Astrocyte (in vitro differentiated cells and primary cell): ENCODE data around the gene SKIL. TPM values are rescaled to one million over a fixed set of nuclear protein-coding genes. Genes with fewer than 3 reads are reported as not detected.
A peak's percentile ranks its signal among the peaks of the same experiment; 100 is the strongest.

Experiments
- DNase-seq: peaks from one replicate; pipeline ENCODE4 v3.0.0-alpha.2; 2010; ENCODE audit warnings: low read depth
- FAIRE-seq: peaks from 2 replicates; lab custom pipeline; 2011; peaks lifted over from hg19 to GRCh38; lab: Jason Lieb, UNC
- H2AFZ ChIP-seq: 2 replicates; pipeline ENCODE4 v1.6.0; 2012; ENCODE audit warnings: low read depth, low read length, inconsistent platforms
- H3K27ac ChIP-seq: 2 replicates; pipeline ENCODE4 v1.5.1; 2011; ENCODE audit warnings: low read depth, low read length, inconsistent platforms
- H3K27me3 ChIP-seq: 2 replicates; pipeline ENCODE4 v1.6.0; 2011; ENCODE audit warnings: low read length, inconsistent platforms; ENCODE audit not compliant: insufficient read depth
- H3K36me3 ChIP-seq: 2 replicates; pipeline ENCODE4 v1.5.1; 2011; ENCODE audit warnings: low read length, inconsistent platforms; ENCODE audit not compliant: insufficient read depth
- H3K4me1 ChIP-seq: 2 replicates; pipeline ENCODE4 v1.5.1; 2011; ENCODE audit warnings: low read length, inconsistent platforms; ENCODE audit not compliant: insufficient read depth
- H3K4me2 ChIP-seq: 2 replicates; pipeline ENCODE4 v1.6.0; 2012; ENCODE audit warnings: low read length, inconsistent platforms
- H3K4me3 ChIP-seq: 2 replicates; pipeline ENCODE4 v1.5.1; 2011; ENCODE audit warnings: low read depth, mild to moderate bottlenecking, low read length, inconsistent platforms; ENCODE audit not compliant: insufficient read depth
- H3K79me2 ChIP-seq: 2 replicates; pipeline ENCODE4 v1.6.0; 2012; ENCODE audit warnings: mild to moderate bottlenecking, low read length, inconsistent platforms; ENCODE audit not compliant: insufficient read depth
- H3K9ac ChIP-seq: 2 replicates; pipeline ENCODE4 v1.6.0; 2012; ENCODE audit warnings: mild to moderate bottlenecking, low read length, inconsistent platforms
- H3K9me3 ChIP-seq: 2 replicates; pipeline ENCODE4 v1.5.1; 2012; ENCODE audit warnings: low read depth, mild to moderate bottlenecking, low read length, inconsistent platforms; ENCODE audit not compliant: insufficient read depth
- H4K20me1 ChIP-seq: 2 replicates; pipeline ENCODE4 v1.6.0; 2012; ENCODE audit warnings: low read length, inconsistent platforms; ENCODE audit not compliant: insufficient read depth
- H3K27ac Mint-ChIP-seq: one replicate; pipeline ENCODE4 v1.8.0; 2021; ENCODE audit warnings: mild to moderate bottlenecking, mixed read lengths; ENCODE audit not compliant: unreplicated experiment
- H3K27me3 Mint-ChIP-seq: one replicate; pipeline ENCODE4 v1.8.0; 2021; ENCODE audit warnings: low read depth, mixed read lengths; ENCODE audit not compliant: unreplicated experiment
- H3K36me3 Mint-ChIP-seq: one replicate; pipeline ENCODE4 v1.8.0; 2021; ENCODE audit warnings: low read depth, mixed read lengths; ENCODE audit not compliant: unreplicated experiment
- H3K4me1 Mint-ChIP-seq: one replicate; pipeline ENCODE4 v1.8.0; 2021; ENCODE audit warnings: low read depth, mixed read lengths; ENCODE audit not compliant: unreplicated experiment
- H3K4me3 Mint-ChIP-seq: one replicate; pipeline ENCODE4 v1.8.0; 2021; ENCODE audit warnings: mild to moderate bottlenecking, moderate library complexity, mixed read lengths; ENCODE audit not compliant: unreplicated experiment
- H3K9me3 Mint-ChIP-seq: one replicate; pipeline ENCODE4 v1.8.0; 2021; ENCODE audit warnings: mild to moderate bottlenecking, mixed read lengths; ENCODE audit not compliant: unreplicated experiment
- EZH2 ChIP-seq: IDR thresholded peaks from 2 replicates; pipeline ENCODE4 v1.6.1; 2012; ENCODE audit warnings: mild to moderate bottlenecking, low read length, inconsistent platforms; ENCODE audit not compliant: insufficient read depth
- total RNA-seq: library from RNA; stranded (reverse); gene quantifications from 2 replicates; pipeline ENCODE4 v1.2.1, GENCODE V29; 2021
- TF ChIP-seq, protein P1 (sequence below): IDR thresholded peaks from 2 replicates; pipeline ENCODE4 v1.5.1; 2011; ENCODE audit warnings: low read depth, mild to moderate bottlenecking, inconsistent platforms, low read length, moderate library complexity; ENCODE audit not compliant: insufficient read depth

SKIL gene
- total RNA-seq, 1 donor from 2014 or later = 156 TPM

DNA sequence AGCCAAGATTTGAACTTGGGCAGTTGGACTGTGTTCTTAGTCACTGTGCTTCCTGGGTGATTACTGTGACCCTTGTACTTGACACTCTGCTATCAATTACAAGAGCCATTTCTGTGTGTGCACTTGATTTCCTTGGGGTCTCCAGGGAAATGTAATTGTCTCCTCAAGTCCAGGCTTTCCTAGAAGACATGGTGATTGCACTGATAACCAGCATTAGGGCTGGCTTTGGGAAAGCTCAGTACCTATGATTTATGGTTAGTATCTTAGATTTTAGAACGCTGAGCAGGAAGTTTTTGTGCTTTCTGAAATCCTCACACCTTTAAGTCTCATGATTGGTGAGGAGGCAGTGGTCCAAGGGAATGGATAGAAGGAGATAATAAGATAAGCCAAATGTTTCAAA lies 59.6 kb downstream of the SKIL start:
- DNase-seq = no peak
- no peak for TF ChIP-seq EZH2
- TF ChIP-seq, protein P1, sequence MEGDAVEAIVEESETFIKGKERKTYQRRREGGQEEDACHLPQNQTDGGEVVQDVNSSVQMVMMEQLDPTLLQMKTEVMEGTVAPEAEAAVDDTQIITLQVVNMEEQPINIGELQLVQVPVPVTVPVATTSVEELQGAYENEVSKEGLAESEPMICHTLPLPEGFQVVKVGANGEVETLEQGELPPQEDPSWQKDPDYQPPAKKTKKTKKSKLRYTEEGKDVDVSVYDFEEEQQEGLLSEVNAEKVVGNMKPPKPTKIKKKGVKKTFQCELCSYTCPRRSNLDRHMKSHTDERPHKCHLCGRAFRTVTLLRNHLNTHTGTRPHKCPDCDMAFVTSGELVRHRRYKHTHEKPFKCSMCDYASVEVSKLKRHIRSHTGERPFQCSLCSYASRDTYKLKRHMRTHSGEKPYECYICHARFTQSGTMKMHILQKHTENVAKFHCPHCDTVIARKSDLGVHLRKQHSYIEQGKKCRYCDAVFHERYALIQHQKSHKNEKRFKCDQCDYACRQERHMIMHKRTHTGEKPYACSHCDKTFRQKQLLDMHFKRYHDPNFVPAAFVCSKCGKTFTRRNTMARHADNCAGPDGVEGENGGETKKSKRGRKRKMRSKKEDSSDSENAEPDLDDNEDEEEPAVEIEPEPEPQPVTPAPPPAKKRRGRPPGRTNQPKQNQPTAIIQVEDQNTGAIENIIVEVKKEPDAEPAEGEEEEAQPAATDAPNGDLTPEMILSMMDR = no peak
- Histone ChIP-seq H4K20me1 (no peaks in the 10 kb centered on the region), H3K9me3 (no peaks in the 10 kb centered on the region), H3K9ac (no peak overlapping the region), H3K36me3 (no peaks in the 10 kb centered on the region), H3K4me3 (no peak overlapping the region), H3K4me1 (peaks cover 20% of the 10 kb centered on the region), H3K27ac (no peak overlapping the region), H3K27me3 (no peaks in the 10 kb centered on the region), H3K4me2 (no peak overlapping the region), H3K79me2 (peaks cover 2% of the 10 kb centered on the region), H2AFZ (no peak overlapping the region)
- Mint-ChIP-seq H3K4me1 (peaks cover 5% of the 10 kb centered on the region), H3K9me3 (peaks cover 11% of the 10 kb centered on the region), H3K4me3 (no peak overlapping the region), H3K36me3 (peaks cover 22% of the 10 kb centered on the region), H3K27ac (no peak overlapping the region), H3K27me3 (peaks cover 47% of the 10 kb centered on the region)
- FAIRE-seq = no peak

DNA sequence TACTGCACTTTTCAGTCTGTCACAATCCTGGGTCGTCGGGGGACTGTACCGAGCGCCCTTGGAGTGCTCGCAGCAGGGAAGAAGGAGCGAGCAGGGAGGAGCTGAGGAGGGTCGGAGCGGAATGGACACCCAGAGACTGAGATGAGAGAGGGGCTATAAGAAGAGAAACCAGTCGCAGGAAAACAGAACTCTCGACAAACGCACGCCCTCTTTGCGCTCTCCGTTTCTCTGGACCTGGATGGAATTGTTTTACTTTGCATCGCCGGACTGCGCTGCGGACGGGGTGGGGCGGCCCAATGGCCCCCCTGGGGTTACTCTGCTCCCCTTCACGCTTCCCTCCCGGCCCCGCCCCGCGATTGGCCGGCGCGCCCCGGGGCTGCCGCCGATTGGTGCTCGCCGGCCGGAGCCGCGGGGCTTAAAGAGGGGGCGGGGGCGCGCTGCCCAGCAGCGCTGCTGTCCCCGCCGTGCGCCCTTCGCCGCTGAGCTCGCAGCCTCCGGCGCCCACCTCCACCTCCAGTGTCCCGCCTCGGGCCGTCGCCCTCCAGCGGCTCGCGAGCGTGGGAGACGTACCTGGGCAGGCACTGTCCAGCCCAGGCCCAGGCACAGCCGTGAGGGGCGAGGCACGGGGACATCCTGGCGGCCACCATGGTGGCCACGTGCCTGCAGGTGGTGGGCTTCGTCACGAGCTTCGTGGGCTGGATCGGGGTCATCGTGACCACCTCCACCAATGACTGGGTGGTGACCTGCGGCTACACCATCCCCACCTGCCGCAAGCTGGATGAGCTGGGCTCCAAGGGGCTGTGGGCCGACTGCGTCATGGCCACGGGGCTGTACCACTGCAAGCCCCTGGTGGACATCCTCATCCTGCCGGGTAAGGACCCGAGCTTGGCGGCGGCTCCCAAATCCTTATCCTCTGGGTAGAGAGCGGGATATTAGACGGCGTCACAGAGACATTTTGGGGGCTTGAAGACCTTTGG lies 61.2 kb downstream of the SKIL start, which contains the start of gene CLDN11:
Gene CLDN11, plus strand, starts transcription at position 447 of the 977 bp plus-strand sequence. Its CDS starts 199 bp downstream, at position 646.
- Histone ChIP-seq H2AFZ (peak within 1 kb of the TSS; percentile 82), H3K27me3 (no peaks in the 10 kb centered on the region), H3K4me3 (peak within 1 kb of the TSS; percentile 70), H3K9ac (peak within 1 kb of the TSS; percentile 70), H3K36me3 (no peaks in the 10 kb centered on the region), H4K20me1 (no peaks in the 10 kb centered on the region), H3K27ac (peak within 1 kb of the TSS; percentile 7), H3K4me1 (peaks cover 20% of the 10 kb centered on the region), H3K4me2 (peak within 1 kb of the TSS; percentile 89), H3K79me2 (peaks cover 2% of the 10 kb centered on the region), H3K9me3 (no peaks in the 10 kb centered on the region)
- Mint-ChIP-seq H3K27me3 (peaks cover 51% of the 10 kb centered on the region), H3K36me3 (peaks cover 18% of the 10 kb centered on the region), H3K9me3 (peaks cover 11% of the 10 kb centered on the region), H3K27ac (peak within 1 kb of the TSS; percentile 19), H3K4me1 (peaks cover 5% of the 10 kb centered on the region), H3K4me3 (peak within 1 kb of the TSS; percentile 61)
- no peak for TF ChIP-seq EZH2
- TF ChIP-seq, protein P1 = no peak
- DNase-seq (peak; percentile 24), FAIRE-seq (no peak)
